Ectodermal cell (in vitro differentiated cells): ENCODE data around the gene SORBS2.

Experiments
- H3K27ac ChIP-seq: 2 replicates; pipeline ENCODE4 v1.7.0; 2013; ENCODE audit warnings: mild to moderate bottlenecking, low read depth, low read length; ENCODE audit not compliant: insufficient read depth, poor library complexity, severe bottlenecking
- H3K27me3 ChIP-seq: 2 replicates; pipeline ENCODE4 v1.7.0; 2013; ENCODE audit warnings: mild to moderate bottlenecking, low read length; ENCODE audit not compliant: insufficient read depth, control insufficient read depth, poor library complexity, severe bottlenecking
- H3K36me3 ChIP-seq: one replicate; pipeline ENCODE4 v1.7.0; 2013; ENCODE audit warnings: low read length; ENCODE audit not compliant: control insufficient read depth, insufficient read depth
- H3K4me1 ChIP-seq: one replicate; pipeline ENCODE4 v1.7.0; 2013; ENCODE audit warnings: low read length; ENCODE audit not compliant: control insufficient read depth, insufficient read depth
- H3K4me3 ChIP-seq: 2 replicates; pipeline ENCODE4 v1.7.0; 2013; ENCODE audit warnings: low read depth, low read length, control low read depth; ENCODE audit not compliant: insufficient read depth
- H3K9me3 ChIP-seq: 2 replicates; pipeline ENCODE4 v1.7.0; 2013; ENCODE audit warnings: mild to moderate bottlenecking, low read length, moderate library complexity; ENCODE audit not compliant: control insufficient read depth
- WGBS, 2 experiments: methylation state at CpG; one replicate each; pipeline ENCODE4 v1.1.7; 2013; ENCODE audit warnings: missing lambda C conversion rate in 2 of 2; 5-methylcytosine and 5-hydroxymethylcytosine counted together

SORBS2 gene

GRCh38 chr4:185775792-185776555 lies 36.0 kb downstream of the SORBS2 start:
- Histone ChIP-seq H3K4me3 (no peak overlapping the region), H3K9me3 (no peaks in the 10 kb centered on the region), H3K36me3 (no peaks in the 10 kb centered on the region), H3K27me3 (no peaks in the 10 kb centered on the region), H3K27ac (no peak overlapping the region), H3K4me1 (peaks cover 25% of the 10 kb centered on the region)
- WGBS, 2 experiments: 89 to 94% methylated on average over 4 of the region's 4 CpGs

DNA sequence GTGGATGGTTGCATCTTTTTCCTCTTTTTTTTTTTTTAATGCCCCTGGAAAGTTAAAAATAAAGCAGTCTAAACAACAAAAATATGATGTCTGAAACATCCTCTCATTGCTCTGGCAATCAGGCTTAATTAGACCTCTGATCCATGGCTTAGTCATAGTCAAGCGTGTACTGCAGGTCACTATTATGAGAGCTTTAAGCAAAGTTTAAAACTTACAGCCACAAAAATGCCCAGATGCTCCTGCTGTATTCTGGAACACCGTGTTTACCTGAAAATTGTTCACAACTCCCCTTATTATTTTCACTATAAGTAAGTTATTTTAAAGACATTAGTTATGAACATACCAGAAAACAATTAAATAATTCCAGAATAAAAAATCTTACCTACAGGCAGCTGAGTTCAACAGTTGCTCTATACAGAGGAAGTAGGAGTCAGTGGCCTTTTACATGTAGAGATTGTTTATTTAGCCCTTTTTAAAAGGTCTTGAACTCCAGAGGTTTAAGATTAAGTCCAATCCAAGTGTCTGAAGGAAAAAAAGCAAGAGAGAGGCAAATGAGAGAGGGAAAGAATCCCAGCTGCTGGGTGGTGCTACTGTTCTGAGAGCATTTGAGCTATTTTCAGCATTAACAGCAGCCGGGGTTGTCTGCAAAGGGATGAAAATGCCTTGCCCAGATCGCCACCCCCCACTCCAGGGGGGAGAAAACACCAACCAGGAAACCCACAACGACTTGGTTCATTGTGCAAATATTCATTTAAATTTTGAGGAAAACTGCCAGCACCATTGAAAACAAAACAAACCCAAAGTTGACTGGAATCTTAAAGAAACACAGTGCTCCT lies 36.9 kb downstream of the SORBS2 start:
- WGBS, 2 experiments: 14 to 16% methylated on average over 4 to 5 of the region's 5 CpGs
- peaks cover 25% of the 10 kb centered on the region for H3K4me1 ChIP-seq
- no peaks in the 10 kb centered on the region for H3K27me3 ChIP-seq
- no peaks in the 10 kb centered on the region for H3K36me3 ChIP-seq
- no peaks in the 10 kb centered on the region for H3K9me3 ChIP-seq
- H3K4me3 ChIP-seq: no peak overlapping the region
- no peak overlapping the region for H3K27ac ChIP-seq

DNA sequence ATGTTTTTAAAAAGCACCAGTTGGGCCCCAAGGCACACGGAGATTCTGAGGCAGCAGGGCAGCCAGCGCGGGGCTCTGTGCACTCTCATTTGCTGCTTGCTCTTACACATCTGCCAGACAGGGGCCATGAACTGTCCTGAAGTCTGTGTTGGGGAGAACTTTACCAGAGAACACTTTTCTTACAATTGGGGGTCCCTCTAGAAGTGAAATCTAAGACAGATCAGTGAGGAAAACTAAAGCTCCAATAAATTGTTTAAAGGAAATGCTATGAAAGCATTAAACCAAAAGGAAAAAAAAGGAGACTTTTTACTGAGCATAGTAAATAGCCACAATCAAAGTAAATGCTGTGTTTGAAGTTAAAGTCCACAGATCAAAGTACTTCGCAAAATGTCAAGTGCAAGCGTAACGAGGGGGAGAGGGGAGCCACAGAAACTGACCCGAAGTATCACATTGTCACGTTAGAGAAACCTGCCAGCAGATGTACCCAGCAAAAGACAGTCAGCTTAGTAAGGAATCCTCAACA lies 37.8 kb downstream of the SORBS2 start:
- Histone ChIP-seq H3K36me3 (no peaks in the 10 kb centered on the region), H3K9me3 (no peaks in the 10 kb centered on the region), H3K27ac (no peak overlapping the region), H3K4me3 (no peak overlapping the region), H3K4me1 (peaks cover 25% of the 10 kb centered on the region), H3K27me3 (no peaks in the 10 kb centered on the region)
- 33 to 39% methylated on average over 8 of the region's 8 CpGs for WGBS, 2 experiments

DNA sequence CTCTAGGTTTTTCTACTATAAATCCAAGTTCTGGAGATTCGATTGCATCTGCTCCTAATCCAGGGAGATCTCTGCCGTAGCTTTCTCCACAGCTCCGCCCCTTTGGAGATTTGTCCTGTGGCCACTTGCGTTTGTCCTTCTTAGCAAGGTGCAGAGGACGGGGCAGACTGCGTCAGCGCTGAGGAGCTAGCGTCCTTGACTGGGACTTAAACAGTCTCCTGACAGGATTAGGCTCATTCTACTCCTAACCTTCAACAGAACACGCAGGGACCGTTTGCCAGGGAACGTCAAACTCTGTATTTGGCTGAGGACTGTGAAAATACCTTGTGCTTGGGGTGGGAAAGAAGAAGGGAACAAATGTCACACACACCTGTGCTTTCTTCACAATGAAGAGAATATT lies 38.6 kb downstream of the SORBS2 start:
- H3K27me3 ChIP-seq: no peaks in the 10 kb centered on the region
- H3K9me3 ChIP-seq: no peaks in the 10 kb centered on the region
- H3K36me3 ChIP-seq: no peaks in the 10 kb centered on the region
- peaks cover 25% of the 10 kb centered on the region for H3K4me1 ChIP-seq
- no peak overlapping the region for H3K4me3 ChIP-seq
- no peak overlapping the region for H3K27ac ChIP-seq
- 33 to 38% methylated on average over 11 of the region's 11 CpGs for WGBS, 2 experiments

- no peak overlapping the region for H3K27ac ChIP-seq
- WGBS, 2 experiments: 92 to 95% methylated on average over 11 to 12 of the region's 12 CpGs
These were observed 39.5 kb downstream of the SORBS2 start for GRCh38 chr4:185772391-185773093.

GRCh38 chr4:185771711-185772390 lies 40.1 kb downstream of the SORBS2 start:
- no peak overlapping the region for H3K4me3 ChIP-seq
- no peaks in the 10 kb centered on the region for H3K27me3 ChIP-seq
- H3K36me3 ChIP-seq: no peaks in the 10 kb centered on the region
- H3K9me3 ChIP-seq: no peaks in the 10 kb centered on the region
- H3K27ac ChIP-seq: no peak overlapping the region
- WGBS, 2 experiments: 89 to 95% methylated on average over 7 of the region's 7 CpGs
- H3K4me1 ChIP-seq: peaks cover 25% of the 10 kb centered on the region

More at GRCh38 chr4:185772391-185773093, 39.5 kb downstream of the SORBS2 start:
- no peak overlapping the region for H3K4me3 ChIP-seq
- H3K27me3 ChIP-seq: no peaks in the 10 kb centered on the region
- H3K4me1 ChIP-seq: peaks cover 25% of the 10 kb centered on the region
- H3K36me3 ChIP-seq: no peaks in the 10 kb centered on the region
- H3K9me3 ChIP-seq: no peaks in the 10 kb centered on the region

- Histone ChIP-seq H3K36me3 (no peaks in the 10 kb centered on the region), H3K9me3 (no peaks in the 10 kb centered on the region), H3K27me3 (no peaks in the 10 kb centered on the region), H3K27ac (no peak overlapping the region), H3K4me1 (no peaks in the 10 kb centered on the region), H3K4me3 (no peak overlapping the region)
- 93 to 95% methylated on average over 4 of the region's 4 CpGs for WGBS, 2 experiments
These were observed 44.5 kb downstream of the SORBS2 start for GRCh38 chr4:185767528-185767927.

DNA sequence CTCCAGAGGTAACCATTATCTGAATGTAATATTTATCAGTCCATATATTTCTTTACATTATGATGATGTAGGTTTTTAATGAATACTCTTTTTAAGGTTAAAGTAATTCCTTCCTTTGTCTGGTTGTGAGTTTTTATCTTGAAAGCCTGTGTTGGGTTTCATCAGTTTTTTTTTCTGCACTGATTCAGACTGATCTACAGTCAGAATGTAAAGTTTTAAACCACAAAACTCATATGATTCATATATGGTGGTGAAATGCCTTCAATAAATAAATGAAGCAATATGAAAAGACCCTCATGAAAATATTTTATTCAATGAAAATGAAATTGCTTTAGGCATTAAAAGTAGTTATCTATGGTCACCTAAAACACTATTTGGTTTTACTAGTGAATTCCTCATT lies 47.1 kb downstream of the SORBS2 start:
- H3K4me3 ChIP-seq: no peak overlapping the region
- no peaks in the 10 kb centered on the region for H3K9me3 ChIP-seq
- no peaks in the 10 kb centered on the region for H3K27me3 ChIP-seq
- H3K27ac ChIP-seq: no peak overlapping the region
- no peaks in the 10 kb centered on the region for H3K4me1 ChIP-seq
- H3K36me3 ChIP-seq: no peaks in the 10 kb centered on the region

GRCh38 chr4:185761352-185762235 lies 50.4 kb downstream of the SORBS2 start:
- H3K27ac ChIP-seq: no peak overlapping the region
- no peaks in the 10 kb centered on the region for H3K9me3 ChIP-seq
- no peaks in the 10 kb centered on the region for H3K4me1 ChIP-seq
- no peaks in the 10 kb centered on the region for H3K36me3 ChIP-seq
- H3K27me3 ChIP-seq: no peaks in the 10 kb centered on the region
- no peak overlapping the region for H3K4me3 ChIP-seq
- 94% methylated on average over 9 of the region's 9 CpGs for WGBS, 2 experiments
